Activated T-helper 9 cell treated with anti-CD3 and anti-CD28 coated beads, Interleukin-2, amount 50 U/mL, for 16 hours (primary cell): ENCODE measurements around the gene FXYD7.

ENCODE experiments used
- DNase-seq: peaks from one replicate; pipeline ENCODE4 v3.0.0-alpha.2; 2020; ENCODE audit warnings: low read depth

The FXYD7 gene

GRCh38 chr19:35199481-35199880 lies 56.4 kb downstream of the FXYD7 start:
- DNase-seq = no peak

- no peak for DNase-seq
Observed at GRCh38 chr19:35202722-35203688, 60.0 kb downstream of the FXYD7 start.
